Mesendoderm (in vitro differentiated cells): Measurements from ENCODE around the gene TSPAN33.
"Not testable (repeated sequence)": the region's sequence is repeated elsewhere in the genome, so short reads cannot be mapped to it uniquely, and the experiment has no call there.

Experiments used
- DNase-seq: peaks from one replicate; pipeline ENCODE4 v3.0.0; 2013
- H2AK5ac ChIP-seq: 2 replicates; pipeline ENCODE4 v1.6.1; 2013; ENCODE audit warnings: low read length, inconsistent platforms
- H2BK120ac ChIP-seq: 2 replicates; pipeline ENCODE4 v1.6.1; 2013; ENCODE audit warnings: low read depth, mild to moderate bottlenecking, low read length, moderate library complexity, mixed read lengths
- H2BK15ac ChIP-seq: replicated peaks from 2 replicates; pipeline ENCODE4 v1.6.1; 2013; ENCODE audit warnings: low read depth, mild to moderate bottlenecking, moderate library complexity
- H2BK5ac ChIP-seq: 2 replicates; pipeline ENCODE4 v1.6.1; 2013; ENCODE audit warnings: low read length, inconsistent platforms
- H3K18ac ChIP-seq: 2 replicates; pipeline ENCODE4 v1.6.1; 2013; ENCODE audit warnings: mild to moderate bottlenecking, low read length, mixed read lengths
- H3K23ac ChIP-seq: one replicate; pipeline ENCODE4 v1.6.1; 2013; ENCODE audit warnings: low read length
- H3K27ac ChIP-seq: 2 replicates; pipeline ENCODE4 v1.5.1; 2013; ENCODE audit warnings: low read depth, mild to moderate bottlenecking, inconsistent platforms, low read length, moderate library complexity
- H3K27me3 ChIP-seq: 2 replicates; pipeline ENCODE4 v1.6.1; 2013; ENCODE audit warnings: low read length, control low read depth, mild to moderate bottlenecking, inconsistent platforms; ENCODE audit not compliant: insufficient read depth, poor library complexity
- H3K36me3 ChIP-seq: 2 replicates; pipeline ENCODE4 v1.6.1; 2013; ENCODE audit warnings: low read length, inconsistent platforms; ENCODE audit not compliant: control insufficient read depth, insufficient read depth
- H3K4ac ChIP-seq: one replicate; pipeline ENCODE4 v1.6.1; 2013; ENCODE audit warnings: low read depth, mild to moderate bottlenecking, low read length, moderate library complexity
- H3K4me1 ChIP-seq: 2 replicates; pipeline ENCODE4 v1.6.1; 2013; ENCODE audit warnings: low read depth, low read length, inconsistent platforms; ENCODE audit not compliant: control insufficient read depth
- H3K4me2 ChIP-seq: 2 replicates; pipeline ENCODE4 v1.6.1; 2013; ENCODE audit warnings: low read length
- H3K4me3 ChIP-seq: 2 replicates; pipeline ENCODE4 v1.5.1; 2013; ENCODE audit warnings: mild to moderate bottlenecking, low read length
- H3K56ac ChIP-seq: one replicate; pipeline ENCODE4 v1.6.1; 2013; ENCODE audit warnings: low read length
- H3K79me1 ChIP-seq: 2 replicates; pipeline ENCODE4 v1.6.1; 2013; ENCODE audit warnings: low read length, inconsistent platforms
- H3K79me2 ChIP-seq: 2 replicates; pipeline ENCODE4 v1.6.1; 2013; ENCODE audit warnings: mild to moderate bottlenecking, low read length; ENCODE audit not compliant: control insufficient read depth, insufficient read depth
- H3K9ac ChIP-seq: 2 replicates; pipeline ENCODE4 v1.6.1; 2013; ENCODE audit warnings: low read length, inconsistent platforms
- H4K5ac ChIP-seq: one replicate; pipeline ENCODE4 v1.6.1; 2013; ENCODE audit warnings: low read length
- H4K8ac ChIP-seq: one replicate; pipeline ENCODE4 v1.6.1; 2013; ENCODE audit warnings: low read depth, mild to moderate bottlenecking, control low read depth, low read length, moderate library complexity
- WGBS: extraction: QIAGEN DNeasy Blood & Tissue Kit; methylation state at CpG from one replicate; pipeline ENCODE4 v1.1.7; 2013; ENCODE audit warnings: low lambda C conversion rate, missing lambda C conversion rate; ENCODE audit not compliant: insufficient coverage; ENCODE audit errors: extremely low coverage; 5-methylcytosine and 5-hydroxymethylcytosine counted together

TSPAN33 gene

DNA sequence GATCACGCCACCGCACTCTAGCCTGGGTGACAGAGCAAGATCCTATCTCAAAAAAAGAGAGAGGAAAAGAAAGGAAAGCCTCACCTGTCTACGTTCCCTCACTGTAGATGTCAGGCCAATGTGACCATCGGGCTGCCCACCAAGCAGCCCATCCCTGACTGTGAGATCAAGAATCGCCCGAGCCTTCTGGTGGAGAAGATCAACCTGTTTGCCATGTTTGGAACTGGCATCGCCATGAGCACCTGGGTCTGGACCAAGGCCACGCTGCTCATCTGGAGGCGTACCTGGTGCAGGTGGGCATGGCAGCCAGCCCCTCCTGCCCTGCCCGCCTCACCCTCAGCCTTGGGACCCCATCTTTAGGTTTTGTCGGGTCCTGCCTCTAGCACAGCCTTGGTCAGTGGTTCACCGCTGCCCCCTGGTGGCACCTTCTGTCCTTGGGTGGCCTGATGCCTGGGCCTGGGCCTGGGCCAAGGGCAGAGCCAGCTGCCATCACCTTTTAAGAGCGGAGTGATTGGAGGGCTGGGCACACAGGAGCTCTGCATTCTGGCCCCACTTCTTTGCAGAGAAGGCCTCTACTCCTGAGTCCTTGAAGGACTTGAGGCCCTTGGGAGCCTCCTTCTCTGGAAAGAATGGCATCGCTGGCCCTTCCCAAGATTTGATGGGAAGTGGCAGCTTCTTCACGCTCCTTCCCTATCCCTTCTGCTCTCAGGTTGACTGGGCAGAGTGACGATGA lies 65.9 kb downstream of the TSPAN33 start:
- Histone ChIP-seq H2BK5ac (no peak overlapping the region), H3K4me1 (no peaks in the 10 kb centered on the region), H2BK120ac (no peak overlapping the region), H3K4me2 (no peak overlapping the region), H3K9ac (no peak overlapping the region), H3K79me2 (no peaks in the 10 kb centered on the region), H3K18ac (no peak overlapping the region), H3K27me3 (no peaks in the 10 kb centered on the region), H3K27ac (no peak overlapping the region), H3K4me3 (no peak overlapping the region), H3K4ac (no peak overlapping the region), H3K23ac (no peak overlapping the region), H2AK5ac (no peak overlapping the region), H2BK15ac (no peak overlapping the region), H3K79me1 (no peaks in the 10 kb centered on the region), H4K5ac (no peak overlapping the region), H4K8ac (no peak overlapping the region), H3K56ac (no peak overlapping the region), H3K36me3 (no peaks in the 10 kb centered on the region)
- WGBS = no CpG with 5 or more reads among the region's 16 CpGs
- peak; percentile 64 for DNase-seq

DNA sequence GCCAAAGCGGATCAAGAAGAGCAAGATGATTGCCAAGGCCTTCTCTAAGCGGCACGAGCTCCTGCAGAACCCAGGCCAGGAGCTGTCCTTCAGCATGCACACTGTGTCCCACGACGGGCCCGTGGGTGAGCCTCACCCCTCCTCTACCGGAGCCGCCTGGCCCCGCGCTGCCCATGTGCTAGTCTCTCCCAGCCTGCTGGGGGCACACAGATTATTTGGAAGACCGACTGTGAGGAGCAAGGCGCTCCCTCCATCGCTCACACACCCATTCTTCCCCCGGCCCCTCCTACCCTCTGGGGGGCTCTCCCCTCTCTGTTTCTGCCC lies 66.4 kb downstream of the TSPAN33 start:
- Histone ChIP-seq H3K79me2 (no peaks in the 10 kb centered on the region), H2BK15ac (no peak overlapping the region), H3K4me2 (no peak overlapping the region), H3K27ac (no peak overlapping the region), H2BK5ac (no peak overlapping the region), H4K5ac (no peak overlapping the region), H3K27me3 (no peaks in the 10 kb centered on the region), H2AK5ac (no peak overlapping the region), H3K79me1 (no peaks in the 10 kb centered on the region), H3K4me1 (no peaks in the 10 kb centered on the region), H3K23ac (no peak overlapping the region), H3K18ac (no peak overlapping the region), H3K9ac (no peak overlapping the region), H3K56ac (no peak overlapping the region), H3K4ac (no peak overlapping the region), H4K8ac (no peak overlapping the region), H3K36me3 (no peaks in the 10 kb centered on the region), H2BK120ac (no peak overlapping the region), H3K4me3 (no peak overlapping the region)
- no peak for DNase-seq
- WGBS = no CpG with 5 or more reads among the region's 14 CpGs

DNA sequence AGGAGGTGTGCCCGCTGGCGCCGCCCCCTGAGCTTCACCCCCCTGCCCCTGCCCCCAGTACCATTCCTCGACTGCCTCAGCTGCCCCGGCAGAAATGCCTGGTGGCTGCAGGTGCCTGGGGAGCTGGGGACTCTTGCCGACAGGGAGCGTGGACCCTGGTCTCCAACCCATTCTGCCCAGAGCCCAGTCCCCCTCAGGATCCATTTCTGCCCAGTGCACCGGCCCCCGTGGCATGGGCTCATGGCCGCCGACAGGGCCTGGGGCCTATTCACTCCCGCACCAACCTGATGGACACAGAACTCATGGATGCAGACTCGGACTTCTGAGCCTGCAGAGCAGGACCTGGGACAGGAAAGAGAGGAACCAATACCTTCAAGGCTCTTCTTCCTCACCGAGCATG lies 67.6 kb downstream of the TSPAN33 start:
- H2BK120ac ChIP-seq = no peak overlapping the region
- no peaks in the 10 kb centered on the region for H3K79me2 ChIP-seq
- WGBS = no CpG with 5 or more reads among the region's 14 CpGs
- no peak overlapping the region for H4K5ac ChIP-seq
- H2BK5ac ChIP-seq = no peak overlapping the region
- H3K79me1 ChIP-seq = no peaks in the 10 kb centered on the region
- no peak overlapping the region for H3K4ac ChIP-seq
- H3K27me3 ChIP-seq = no peaks in the 10 kb centered on the region
- H3K4me1 ChIP-seq = no peaks in the 10 kb centered on the region
- no peak overlapping the region for H3K27ac ChIP-seq
- no peak overlapping the region for H3K4me3 ChIP-seq
- H3K9ac ChIP-seq = no peak overlapping the region
- H3K36me3 ChIP-seq = no peaks in the 10 kb centered on the region
- DNase-seq = no peak
- no peak overlapping the region for H4K8ac ChIP-seq
- no peak overlapping the region for H2AK5ac ChIP-seq
- no peak overlapping the region for H3K56ac ChIP-seq
- no peak overlapping the region for H3K23ac ChIP-seq
- no peak overlapping the region for H2BK15ac ChIP-seq
- H3K4me2 ChIP-seq = no peak overlapping the region
- H3K18ac ChIP-seq = no peak overlapping the region

DNA sequence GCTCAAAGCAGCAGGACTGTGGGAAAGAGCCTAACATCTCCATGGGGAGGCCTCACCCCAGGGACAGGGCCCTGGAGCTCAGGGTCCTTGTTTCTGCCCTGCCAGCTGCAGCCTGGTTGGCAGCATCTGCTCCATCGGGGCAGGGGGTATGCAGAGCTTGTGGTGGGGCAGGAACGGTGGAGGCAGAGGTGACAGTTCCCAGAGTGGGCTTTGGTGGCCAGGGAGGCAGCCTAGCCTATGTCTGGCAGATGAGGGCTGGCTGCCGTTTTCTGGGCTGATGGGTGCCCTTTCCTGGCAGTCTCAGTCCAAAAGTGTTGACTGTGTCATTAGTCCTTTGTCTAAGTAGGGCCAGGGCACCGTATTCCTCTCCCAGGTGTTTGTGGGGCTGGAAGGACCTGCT lies 68.1 kb downstream of the TSPAN33 start:
- no peak overlapping the region for H3K4me2 ChIP-seq
- H3K27ac ChIP-seq = no peak overlapping the region
- no peaks in the 10 kb centered on the region for H3K36me3 ChIP-seq
- no peaks in the 10 kb centered on the region for H3K79me1 ChIP-seq
- H4K8ac ChIP-seq = no peak overlapping the region
- no peaks in the 10 kb centered on the region for H3K27me3 ChIP-seq
- H3K9ac ChIP-seq = no peak overlapping the region
- no peak overlapping the region for H2BK120ac ChIP-seq
- H3K18ac ChIP-seq = no peak overlapping the region
- no peak overlapping the region for H3K56ac ChIP-seq
- no peak overlapping the region for H2AK5ac ChIP-seq
- no CpG with 5 or more reads among the region's 4 CpGs for WGBS
- no peaks in the 10 kb centered on the region for H3K79me2 ChIP-seq
- H3K23ac ChIP-seq = no peak overlapping the region
- no peak overlapping the region for H4K5ac ChIP-seq
- H3K4ac ChIP-seq = no peak overlapping the region
- no peaks in the 10 kb centered on the region for H3K4me1 ChIP-seq
- no peak overlapping the region for H3K4me3 ChIP-seq
- no peak overlapping the region for H2BK5ac ChIP-seq
- no peak for DNase-seq
- no peak overlapping the region for H2BK15ac ChIP-seq

DNA sequence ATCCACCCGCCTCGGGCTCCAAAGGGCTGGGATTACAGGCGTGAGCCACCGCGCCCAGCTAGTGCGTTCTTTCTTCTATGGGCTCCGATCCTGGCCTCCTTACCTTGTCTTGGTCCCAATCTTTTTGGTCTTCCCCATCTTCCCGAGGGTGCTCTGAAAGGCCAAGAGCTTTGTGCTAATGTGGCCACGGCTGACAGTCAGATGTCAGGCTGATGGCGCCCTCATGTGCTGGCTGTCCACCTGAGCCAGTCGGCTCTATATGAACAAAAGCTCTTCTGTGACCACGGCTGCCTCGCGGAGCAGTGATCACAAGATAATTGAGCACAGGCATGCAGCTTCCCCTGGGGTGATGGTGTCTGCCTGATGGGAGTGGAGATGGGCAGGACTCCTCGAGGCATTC lies 69.3 kb downstream of the TSPAN33 start:
- Histone ChIP-seq H3K18ac (no peak overlapping the region), H4K8ac (no peak overlapping the region), H3K9ac (no peak overlapping the region), H4K5ac (no peak overlapping the region), H3K23ac (no peak overlapping the region), H3K79me1 (no peaks in the 10 kb centered on the region), H3K4ac (no peak overlapping the region), H3K4me3 (no peak overlapping the region), H3K27me3 (no peaks in the 10 kb centered on the region), H2BK120ac (no peak overlapping the region), H2BK5ac (no peak overlapping the region), H3K56ac (no peak overlapping the region), H3K36me3 (no peaks in the 10 kb centered on the region), H2AK5ac (no peak overlapping the region), H3K4me2 (no peak overlapping the region), H2BK15ac (no peak overlapping the region), H3K27ac (no peak overlapping the region), H3K4me1 (no peaks in the 10 kb centered on the region), H3K79me2 (no peaks in the 10 kb centered on the region)
- no CpG with 5 or more reads among the region's 15 CpGs for WGBS
- peak; percentile 84 for DNase-seq

DNA sequence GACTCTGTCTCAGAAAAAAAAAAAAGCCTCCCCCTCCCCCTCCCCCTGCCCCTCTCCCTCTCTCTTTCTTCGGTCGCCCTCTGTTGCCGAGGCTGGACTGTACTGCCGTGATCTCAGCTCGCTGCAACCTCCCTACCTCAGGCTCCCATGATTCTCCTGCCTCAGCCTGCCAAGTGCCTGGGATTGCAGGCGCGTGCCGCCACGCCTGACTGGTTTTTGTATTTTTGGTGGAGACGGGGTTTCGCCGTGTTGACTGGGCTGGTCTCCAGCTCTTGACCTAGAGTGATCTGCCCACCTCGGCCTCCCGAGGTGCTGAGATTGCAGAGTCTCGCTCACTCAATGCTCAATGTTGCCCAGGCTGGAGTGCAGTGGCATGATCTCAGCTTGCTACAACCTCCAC lies 71.2 kb downstream of the TSPAN33 start:
- not testable (repeated sequence) for H4K5ac ChIP-seq, H3K4ac ChIP-seq, H3K56ac ChIP-seq, H3K18ac ChIP-seq, H3K9ac ChIP-seq, H3K27me3 ChIP-seq, H2BK5ac ChIP-seq, H3K79me1 ChIP-seq, H4K8ac ChIP-seq, H3K23ac ChIP-seq, H3K27ac ChIP-seq, H3K36me3 ChIP-seq, H2BK120ac ChIP-seq, H2AK5ac ChIP-seq, H3K4me3 ChIP-seq, DNase-seq, H2BK15ac ChIP-seq, H3K79me2 ChIP-seq, H3K4me1 ChIP-seq, H3K4me2 ChIP-seq
- no CpG with 5 or more reads among the region's 15 CpGs for WGBS
